T follicular helper cell (primary cell): Measurements from ENCODE around the gene SLC5A5.

Experiments used
- DNase-seq: peaks from one replicate; pipeline ENCODE4 v3.0.0-alpha.2; 2020; ENCODE audit warnings: low read depth

SLC5A5 gene

GRCh38 chr19:17847538-17848366, 24.0 kb upstream of the SLC5A5 start, which contains the start of gene JAK3:
Gene JAK3 (minus strand): TSS chr19:17847982. CDS start chr19:17844417, 3,565 bp downstream.
- DNase-seq, result peak; percentile 73

GRCh38 chr19:17848595-17849292, 23.0 kb upstream of the SLC5A5 start:
- DNase-seq, result no peak

GRCh38 chr19:17854061-17854460, 17.7 kb upstream of the SLC5A5 start:
- DNase-seq, result no peak

GRCh38 chr19:17855280-17856152, 16.2 kb upstream of the SLC5A5 start:
- peak; percentile 84 for DNase-seq

- peak; percentile 99 for DNase-seq
Measured at GRCh38 chr19:17859533-17860330, 12.0 kb upstream of the SLC5A5 start, which contains the start of gene RPL18A. Gene RPL18A (plus strand): TSS chr19:17859910. CDS start chr19:17859957, 47 bp downstream.

GRCh38 chr19:17860331-17860992, 11.3 kb upstream of the SLC5A5 start:
- no peak for DNase-seq

- DNase-seq, result no peak
Measured at GRCh38 chr19:17860993-17861360, 10.8 kb upstream of the SLC5A5 start.

- no peak for DNase-seq
Measured at GRCh38 chr19:17861542-17862402, 10.0 kb upstream of the SLC5A5 start.

GRCh38 chr19:17862711-17863519, 8.8 kb upstream of the SLC5A5 start:
- no peak for DNase-seq

- no peak for DNase-seq
Measured at GRCh38 chr19:17863520-17864182, 8.1 kb upstream of the SLC5A5 start.

GRCh38 chr19:17865364-17866311, 6.1 kb upstream of the SLC5A5 start:
- DNase-seq, result no peak

GRCh38 chr19:17866312-17866963, 5.3 kb upstream of the SLC5A5 start:
- no peak for DNase-seq

GRCh38 chr19:17866964-17867486, 4.7 kb upstream of the SLC5A5 start:
- no peak for DNase-seq

- DNase-seq, result no peak
Measured at GRCh38 chr19:17868669-17869068, 3.1 kb upstream of the SLC5A5 start.

- no peak for DNase-seq
Measured at GRCh38 chr19:17869114-17869608, 2.6 kb upstream of the SLC5A5 start.
